Measurements from ENCODE around the gene LMAN2.
A peak's percentile ranks its signal among the peaks of the same experiment; 100 is the strongest.
"Not testable (repeated sequence)": the region's sequence is repeated elsewhere in the genome, so short reads cannot be mapped to it uniquely, and the experiment has no call there.

Gene LMAN2

DNA sequence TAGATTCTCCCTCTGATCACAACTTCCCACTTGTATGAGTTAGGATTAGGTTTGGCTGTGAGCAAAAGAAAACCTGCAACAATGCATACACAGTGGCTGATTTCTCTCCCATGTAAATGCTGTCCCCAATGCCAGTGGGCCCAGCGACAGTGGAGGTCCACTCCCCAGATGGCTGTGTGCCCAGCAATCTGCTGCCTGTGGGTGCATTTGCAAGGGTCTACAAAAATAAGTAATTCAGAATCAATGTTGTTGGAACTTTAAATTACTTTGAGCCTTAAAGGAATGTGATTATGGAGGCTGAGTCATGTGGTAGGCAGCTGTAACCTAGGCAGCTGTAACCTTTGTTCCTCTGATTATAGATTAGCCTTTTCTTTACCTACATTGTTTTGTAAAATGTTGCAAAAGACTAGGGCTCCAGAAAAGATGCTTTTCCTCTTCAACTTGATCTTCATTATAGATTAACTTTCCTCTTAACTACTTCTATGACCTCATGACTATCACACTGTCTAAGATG, 25.5 kb downstream of the LMAN2 start:
- no peak for DNase-seq

DNA sequence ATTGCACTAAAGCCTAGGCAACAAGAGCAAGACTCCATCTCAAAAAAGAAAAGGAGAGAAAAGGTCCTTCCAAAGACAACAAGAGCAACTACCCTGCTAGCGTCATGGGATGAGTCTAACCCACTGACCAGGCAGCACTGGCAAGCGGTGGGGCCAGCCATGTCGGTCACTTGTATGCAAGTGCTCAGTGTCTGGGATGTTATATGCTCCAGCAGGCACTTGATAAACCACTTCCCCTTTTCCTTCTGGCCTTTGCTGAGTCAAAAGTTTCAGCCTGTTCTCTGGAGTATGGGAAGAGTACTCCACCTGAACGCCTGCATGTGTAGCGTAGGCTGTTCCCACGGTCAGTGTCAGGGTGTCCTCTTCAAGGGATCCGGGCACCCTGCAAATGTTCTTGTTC, 30.6 kb downstream of the LMAN2 start:
- no peak for DNase-seq

DNA sequence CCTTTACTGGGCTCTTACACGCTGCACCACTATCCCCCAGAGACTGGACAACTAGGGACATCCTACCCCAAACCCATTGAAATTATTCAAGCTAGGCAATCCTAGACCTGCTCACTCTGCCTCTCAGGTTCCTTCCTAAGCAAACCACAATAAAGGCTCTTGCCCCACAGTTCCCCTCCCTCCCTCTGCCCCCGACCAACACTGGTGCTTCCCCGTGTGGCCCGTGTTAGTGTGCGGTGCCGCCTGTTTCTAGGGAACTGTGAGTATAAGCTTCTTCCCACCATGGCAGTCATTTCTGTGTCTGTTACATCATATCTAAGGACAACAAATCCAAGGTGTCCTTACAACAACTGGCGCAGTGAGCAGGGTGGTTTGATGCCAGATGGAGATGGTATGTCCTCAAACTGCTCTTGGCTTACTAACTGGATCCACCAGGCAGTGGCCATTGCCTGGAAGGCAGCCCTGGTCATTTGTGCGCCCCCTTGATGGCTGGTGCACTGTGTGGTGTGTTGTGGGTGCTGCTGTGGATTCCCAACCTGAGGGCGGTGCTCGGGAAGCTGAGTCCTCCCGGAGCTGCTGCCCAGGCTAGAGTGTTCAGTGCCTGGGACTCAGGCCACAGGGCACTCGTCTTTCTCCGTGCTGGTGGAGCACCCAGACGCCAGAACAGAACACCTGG, 31.4 kb downstream of the LMAN2 start:
- DNase-seq: no peak

DNA sequence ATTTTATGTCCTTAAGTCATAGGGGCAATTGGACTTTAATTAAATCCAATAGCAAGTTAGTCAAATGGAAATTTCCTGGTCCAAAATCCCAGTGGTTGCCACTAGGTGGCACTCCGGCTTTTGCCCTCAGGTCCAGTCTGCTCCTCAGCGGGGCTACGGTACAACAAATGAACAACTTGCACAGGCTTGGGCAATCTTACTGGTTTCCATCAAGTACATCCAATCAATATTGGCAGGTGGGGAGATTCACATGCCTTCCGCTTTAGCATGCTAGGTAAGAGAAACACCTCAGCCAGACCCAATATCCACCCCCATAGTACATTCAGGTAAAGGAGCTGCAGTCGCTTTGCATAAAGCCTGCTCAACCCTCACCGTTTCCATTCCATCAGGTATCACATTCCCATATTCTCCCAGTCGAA, 33.5 kb downstream of the LMAN2 start:
- DNase-seq: peak; percentile 75

DNA sequence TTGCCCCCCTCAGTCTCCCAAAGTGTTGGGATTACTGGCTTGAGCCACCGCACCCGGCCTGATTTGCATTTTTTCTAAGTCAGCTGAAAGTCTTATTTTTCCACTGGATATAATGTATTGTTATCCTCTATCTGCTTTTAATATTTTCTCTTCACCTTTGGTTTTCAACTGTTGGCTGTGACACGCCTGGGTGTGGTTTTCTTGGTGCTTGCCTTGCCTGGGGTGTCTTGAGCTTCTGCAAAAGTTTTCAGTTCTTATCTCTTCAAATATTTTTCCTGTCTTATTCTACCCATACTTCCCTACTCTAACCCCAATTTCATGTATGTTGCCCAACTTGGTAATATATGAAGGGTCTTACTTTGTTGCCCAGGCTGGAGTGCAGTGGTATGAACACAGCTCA, 35.5 kb downstream of the LMAN2 start:
- no peak for DNase-seq

DNA sequence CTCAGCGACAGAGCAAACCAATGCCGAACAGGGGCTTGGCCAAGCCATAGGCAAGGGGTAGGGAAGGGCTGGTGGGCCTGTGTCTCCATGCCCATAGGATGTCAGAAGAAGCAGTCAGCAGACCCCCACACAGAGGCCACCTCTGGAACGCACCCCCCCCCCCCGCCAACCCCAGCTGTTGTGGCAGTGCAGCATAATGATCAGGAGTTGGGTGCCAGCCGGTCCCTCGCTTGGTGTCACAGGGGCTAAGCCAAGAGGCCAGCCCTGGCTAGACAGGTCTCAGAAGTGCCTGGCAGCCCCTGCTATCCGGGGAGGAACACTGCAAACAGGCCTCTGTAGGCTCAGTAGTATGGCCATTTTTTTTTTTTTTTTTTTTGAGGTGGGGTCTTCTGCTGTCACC, 36.1 kb downstream of the LMAN2 start:
- DNase-seq: no peak

DNA sequence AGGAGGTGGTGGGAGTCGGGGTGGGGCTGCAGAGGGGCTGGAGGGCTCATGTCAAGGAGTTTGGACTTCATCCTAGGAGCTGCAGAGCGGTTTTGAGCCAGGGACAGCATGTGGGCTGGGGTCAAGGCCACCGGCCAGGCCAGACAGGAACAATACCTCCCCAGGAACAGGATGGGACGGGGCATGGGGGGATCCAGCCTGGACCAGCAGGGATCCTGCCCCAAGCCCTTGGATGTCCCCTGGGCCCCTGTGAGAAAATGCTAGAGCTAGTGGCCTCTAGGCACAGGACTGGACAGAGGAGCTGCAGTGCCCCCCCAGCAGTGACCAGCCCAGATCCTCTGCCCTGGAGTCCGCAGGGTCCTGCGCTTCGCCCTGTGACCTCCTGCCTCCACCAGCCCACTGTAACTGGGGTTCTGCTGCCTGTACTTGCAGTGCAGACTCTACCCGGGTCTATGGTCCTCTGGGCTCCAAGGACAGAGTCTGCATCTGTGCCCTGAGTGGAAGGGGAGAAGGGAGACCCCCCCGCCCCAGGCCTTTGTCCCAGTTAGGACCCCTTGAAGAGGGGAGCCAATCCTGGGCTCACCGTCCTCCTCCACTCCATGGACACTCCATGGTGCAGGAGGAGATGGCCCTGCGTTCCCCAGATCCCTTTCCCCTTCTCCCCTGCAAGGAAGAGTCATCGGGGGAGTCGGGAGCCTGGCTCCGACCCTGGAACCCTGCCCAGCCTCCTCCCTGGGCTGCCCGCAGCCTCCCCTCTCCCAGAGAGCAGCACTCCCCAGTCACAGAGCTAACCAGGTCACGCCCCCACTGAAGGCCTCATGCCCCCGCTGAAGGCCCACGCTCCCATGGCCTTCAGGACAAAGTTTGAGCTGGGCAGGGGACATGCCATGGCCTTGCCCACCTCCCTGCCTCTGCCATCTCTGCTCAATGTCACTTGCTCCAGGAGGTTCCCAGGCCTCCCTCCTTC, 36.8 kb downstream of the LMAN2 start:
- DNase-seq: no peak

DNA sequence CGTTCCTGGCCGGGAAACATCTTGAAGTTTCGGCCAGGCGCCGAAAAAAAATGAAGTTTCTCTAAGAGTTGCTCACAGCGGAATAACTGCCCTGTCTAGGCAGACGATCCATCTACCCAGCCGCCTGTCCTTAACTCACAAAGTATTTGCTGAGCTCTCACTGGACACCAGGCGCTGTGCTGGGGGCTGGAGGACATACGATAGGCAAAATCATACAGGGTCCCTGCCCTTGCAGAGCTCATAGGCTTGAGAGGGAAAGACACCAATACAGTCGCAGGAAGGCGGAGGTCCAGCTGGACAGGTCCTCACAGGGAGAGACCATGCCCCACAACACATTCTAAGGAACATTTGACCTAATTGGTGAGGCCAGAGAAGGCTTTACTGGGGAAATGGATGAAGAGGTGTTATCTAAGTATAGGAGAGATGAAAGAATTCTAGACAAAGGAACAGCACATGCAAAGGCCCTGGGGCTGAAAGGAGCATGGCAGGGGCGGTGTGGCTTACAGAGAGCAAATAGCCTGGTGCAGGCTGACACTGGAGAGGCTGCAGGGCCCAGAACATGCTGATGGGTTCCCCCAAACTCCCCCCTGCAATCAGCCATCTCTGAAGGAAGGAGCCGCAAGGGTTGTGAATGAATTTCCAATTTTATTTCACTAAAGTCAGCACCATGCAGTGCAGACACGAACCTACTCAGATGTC, 37.8 kb downstream of the LMAN2 start:
- no peak for DNase-seq

DNA sequence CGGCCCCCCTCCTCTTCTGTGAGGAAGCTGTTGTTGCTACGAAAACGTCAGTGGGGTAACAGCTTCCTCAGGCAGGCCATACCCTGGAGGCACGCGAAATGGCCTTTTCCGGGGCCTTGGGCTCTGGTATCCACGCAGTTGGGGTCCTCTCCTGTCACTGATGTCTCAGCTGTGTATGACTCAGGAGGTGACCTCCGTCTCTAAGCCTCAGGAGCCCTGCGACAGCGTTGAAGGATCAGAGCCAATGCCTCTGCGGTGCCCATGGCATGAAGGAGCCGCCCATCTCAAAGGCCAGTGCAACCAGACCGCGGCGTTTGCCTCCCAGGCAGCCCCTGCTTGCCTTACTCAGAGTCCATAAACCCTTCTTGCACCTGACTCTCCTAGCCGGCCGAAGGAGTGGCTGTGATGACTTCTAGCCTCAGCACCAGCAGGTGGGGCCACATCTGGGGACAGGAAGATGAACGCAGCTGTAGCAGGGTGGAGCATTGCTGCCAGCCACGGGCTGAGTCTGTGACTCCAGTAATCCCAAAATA, 38.8 kb downstream of the LMAN2 start:
- DNase-seq: no peak

DNA sequence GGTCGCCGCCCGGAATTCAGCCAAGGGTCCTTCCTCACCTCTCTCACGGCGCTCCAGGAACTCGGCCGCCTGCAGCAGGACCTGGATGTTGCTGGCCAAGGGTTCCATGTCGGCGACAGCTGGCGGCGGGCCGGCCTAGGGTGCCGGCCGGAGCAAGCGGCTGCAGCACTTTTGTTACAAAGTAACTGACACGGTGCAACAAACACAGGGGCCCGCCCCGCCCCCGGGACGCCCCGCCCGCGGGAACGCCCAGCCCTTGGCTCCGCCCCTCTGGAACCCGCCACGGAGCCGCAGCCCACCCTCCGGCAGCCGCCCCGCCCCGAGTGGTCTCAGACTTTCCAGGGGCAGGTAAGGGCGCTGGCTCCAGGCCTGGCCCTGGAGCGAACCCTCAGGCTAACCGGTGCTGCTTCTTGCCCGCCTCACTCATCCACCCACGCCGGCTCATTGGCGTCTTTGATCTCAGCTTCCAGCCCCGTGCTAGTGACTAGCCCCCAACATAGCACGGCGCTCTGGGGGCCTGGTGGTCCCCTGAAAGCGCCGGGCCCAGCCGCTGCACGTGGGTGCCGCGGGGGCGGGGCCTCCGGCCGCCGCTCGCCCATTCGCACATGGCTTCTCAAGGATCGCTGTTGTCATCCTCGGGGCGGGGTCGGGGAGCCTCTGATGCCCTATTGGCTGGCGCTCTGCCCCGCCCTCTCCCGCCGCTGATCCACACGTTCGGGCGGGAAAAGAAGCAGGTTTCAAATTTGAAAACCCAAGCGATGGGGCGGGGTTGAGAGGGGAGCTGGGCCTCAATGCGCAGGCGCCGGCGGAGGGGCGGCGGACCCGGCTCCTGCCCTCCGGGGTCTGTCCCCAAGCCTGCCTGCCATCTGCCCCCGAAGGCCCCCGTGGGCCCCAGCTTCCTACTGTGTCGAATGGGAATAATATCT, 39.5 kb downstream of the LMAN2 start, which contains the start of gene MXD3:
TSS of gene MXD3 (minus strand) at position 176 of the 926 bp plus-strand sequence. CDS start at position 108, 68 bp downstream.
- DNase-seq: peak; percentile 98

DNA sequence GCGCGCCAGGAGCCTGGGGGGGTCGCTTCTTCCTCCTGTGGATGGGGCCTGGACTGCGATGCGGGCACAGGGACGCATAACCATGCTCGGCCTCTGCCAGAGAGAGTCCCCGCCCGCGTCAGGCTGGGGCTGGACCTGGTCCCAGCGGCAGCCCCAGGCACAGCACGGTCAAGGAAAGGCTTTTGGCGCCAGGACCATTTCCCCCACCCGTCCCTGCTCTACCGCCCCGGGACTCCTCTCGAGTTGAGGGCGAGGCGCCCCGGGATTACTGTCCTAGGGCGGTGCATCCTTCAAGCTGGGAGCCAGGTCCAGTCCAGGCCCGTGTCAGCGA, 40.1 kb downstream of the LMAN2 start:
- DNase-seq: peak; percentile 55

DNA sequence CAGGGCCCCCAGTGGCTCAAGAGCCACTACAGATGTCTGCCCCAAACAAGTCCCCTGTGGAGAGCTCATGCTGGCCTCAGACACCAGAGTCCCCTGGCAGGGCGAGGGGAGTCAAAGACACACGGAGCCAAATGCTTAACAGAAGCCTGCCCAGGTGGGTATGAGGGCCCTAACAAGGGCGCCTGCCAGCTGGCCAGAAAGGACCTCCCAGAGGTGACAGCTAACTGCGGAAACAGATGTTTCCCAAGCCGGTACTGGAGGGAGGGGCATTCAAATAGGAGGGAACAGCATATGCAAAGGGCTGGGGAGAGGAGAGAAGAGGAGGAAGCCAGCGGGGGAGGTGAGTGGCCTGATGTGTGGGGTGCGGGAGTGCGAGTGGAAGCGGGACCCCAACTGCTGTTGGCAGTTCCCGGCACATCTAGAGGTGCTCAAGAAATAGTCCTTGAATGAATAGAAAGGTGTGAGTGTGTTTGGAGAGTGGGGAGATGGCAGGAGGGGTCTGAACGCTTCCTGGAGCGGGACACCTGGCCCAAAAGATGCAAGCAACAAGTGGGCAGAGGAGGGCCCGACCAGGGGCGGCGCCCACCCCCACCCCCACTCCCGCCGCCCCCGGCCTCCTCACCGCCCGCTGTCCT, 40.6 kb downstream of the LMAN2 start:
- peak; percentile 64 for DNase-seq

DNA sequence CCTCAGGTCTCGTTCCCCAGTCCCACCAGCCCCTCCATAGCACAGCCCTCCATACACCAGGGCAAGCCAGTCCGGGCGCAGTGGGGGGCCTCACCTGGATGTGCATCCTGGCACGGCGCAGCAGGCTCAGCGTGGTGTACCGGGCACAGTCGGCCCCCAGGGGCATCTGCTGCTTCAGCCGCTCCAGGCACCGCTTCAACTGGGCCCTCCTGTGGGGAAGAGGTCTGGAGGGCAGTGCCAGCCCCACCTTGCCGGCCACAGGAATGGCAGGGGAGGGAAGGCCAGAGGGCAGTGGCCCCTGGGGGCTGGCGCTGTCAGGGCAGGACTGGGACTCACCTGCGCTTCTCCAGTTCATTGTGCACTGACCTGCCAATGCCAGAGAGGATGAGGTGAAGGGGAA, 41.1 kb downstream of the LMAN2 start:
- no peak for DNase-seq

DNA sequence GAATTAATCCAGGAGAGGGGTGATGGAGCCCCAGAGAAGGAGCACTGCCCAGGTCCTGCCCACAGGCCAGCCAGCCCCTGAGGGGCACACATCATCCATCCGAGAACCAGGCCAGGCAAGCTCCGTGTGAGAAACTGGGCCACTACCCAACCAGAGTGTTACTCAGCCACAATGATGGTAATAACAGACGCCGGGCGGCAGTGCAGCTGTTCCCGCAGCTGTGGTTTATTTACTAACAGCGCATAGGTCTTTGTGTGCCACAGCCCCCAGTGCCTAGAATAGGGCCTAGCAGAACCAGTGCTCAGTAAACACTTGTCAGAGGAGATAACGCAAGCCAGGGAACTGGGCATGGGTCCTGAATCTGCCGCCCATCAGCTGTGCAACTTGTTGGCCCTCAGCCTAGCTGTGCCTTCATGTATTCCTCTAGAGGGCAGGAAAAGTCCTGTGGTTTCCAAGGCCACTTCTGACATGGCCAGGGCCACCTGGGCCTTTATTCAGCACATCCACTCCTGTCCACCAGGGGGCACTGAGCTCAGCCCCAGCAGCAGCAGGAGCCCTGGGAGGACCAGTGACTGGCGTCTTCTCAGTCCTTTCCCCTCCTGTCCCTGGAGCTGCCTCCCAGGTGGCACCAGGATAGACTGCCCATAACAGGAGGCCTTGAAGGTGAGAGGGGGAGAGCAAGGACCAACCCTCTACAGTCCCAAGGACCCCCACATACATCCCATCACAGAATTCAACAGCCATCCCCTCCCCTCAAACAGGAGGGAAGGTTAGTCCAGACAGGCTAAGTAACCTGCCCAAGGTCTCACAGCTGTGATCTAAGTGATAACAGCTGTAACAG, 41.9 kb downstream of the LMAN2 start:
- peak; percentile 74 for DNase-seq

DNA sequence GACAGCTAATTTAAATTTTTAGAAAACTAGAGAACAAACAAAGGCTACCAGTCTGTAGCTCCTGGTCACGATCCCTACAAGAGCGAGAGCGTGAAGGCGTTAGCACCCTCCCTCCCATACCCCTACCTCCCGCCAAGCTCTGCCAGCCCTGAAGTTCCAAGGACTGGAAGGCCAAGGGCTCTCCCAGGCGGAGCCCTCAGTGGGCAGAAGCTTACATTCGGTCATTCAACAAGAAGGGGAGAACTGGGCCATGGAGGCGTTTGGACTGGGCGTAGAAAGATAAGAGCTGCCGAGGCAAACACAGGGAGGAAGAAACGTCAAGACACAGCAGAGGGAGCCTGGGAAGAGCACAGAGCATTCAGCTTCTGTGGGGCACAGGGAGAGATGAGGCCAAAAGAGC, 42.7 kb downstream of the LMAN2 start:
- no peak for DNase-seq

DNA sequence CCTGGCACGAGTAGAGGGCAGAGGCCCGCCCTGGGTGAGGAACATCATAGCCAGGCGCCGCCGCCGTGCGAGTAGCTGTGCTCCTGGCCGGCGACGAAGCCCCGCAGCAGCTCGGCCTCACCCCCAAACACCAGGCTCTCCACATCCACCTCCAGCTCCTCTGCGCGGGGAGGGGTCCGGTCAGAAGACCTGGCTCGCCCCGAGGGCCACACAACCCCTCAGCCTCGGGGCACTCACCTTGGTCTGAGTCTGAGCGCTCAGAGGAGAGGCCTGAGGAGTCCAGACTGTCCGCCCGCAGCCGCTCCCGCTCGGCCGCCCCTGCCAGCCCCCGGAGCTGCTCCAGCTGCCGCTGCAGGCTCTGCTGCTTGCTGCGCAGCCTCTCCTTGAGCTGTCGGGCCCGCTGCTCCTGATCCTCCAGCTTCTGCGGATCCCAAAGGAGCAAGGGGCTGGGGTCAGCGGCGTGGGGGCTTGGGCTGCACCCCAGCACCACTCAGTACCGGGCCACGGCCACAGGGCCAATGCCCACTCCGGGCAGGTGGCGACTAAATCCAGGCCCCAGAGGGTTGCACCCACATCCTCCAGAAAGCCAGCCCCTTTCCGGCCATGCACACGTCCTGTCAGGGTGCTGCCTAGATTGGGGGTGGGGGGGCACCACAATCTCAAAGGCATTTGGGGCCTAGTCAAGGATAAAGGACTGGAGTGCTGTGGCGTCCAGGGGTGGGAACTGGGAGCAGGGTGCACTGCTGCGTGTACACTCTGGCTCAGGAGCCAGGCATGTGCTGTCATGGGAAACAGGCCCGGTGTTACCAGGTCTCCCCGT, 43.7 kb downstream of the LMAN2 start:
- no peak for DNase-seq

DNA sequence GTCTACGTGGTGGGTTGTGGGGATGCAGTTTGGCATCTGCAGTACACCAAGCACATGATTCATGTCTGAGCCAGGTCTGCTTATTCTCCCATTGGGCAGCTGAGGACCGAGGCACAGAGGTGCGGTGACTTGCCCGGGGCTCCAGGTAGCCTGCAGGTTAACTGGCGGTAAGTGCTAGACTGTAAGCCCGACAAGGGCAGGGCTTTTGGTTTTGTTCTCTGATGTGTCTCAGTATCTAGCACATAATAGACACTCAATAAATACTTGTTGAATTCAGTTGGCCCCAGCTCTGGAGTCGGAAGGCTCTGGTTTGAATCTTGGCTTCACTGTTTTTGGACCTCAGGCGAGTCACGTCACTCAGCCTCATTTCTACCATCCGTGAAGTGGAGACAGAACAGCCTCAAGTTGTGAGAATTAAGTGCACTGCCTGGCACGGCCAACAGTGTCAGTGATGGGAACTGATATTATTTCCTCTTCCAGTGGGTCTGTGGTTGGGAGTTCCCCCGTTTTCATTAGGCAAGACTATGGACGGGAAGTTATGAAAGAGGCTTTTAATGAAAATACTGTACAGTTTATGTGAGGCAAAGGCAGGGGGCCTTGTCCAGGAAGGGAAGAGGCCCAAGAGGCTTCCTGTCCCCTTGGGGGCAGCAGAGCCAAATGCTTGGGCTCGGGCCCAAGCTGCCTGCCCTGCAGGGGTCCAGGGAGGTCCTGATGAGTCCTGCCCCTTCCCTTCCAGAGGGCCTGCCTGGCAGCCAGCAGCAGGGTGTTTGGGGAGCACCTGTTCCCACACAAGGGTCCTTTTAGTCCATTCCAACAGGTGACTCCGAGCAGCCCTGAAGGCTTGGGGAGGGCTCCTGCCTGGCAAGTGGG, 44.6 kb downstream of the LMAN2 start:
- DNase-seq: no peak

DNA sequence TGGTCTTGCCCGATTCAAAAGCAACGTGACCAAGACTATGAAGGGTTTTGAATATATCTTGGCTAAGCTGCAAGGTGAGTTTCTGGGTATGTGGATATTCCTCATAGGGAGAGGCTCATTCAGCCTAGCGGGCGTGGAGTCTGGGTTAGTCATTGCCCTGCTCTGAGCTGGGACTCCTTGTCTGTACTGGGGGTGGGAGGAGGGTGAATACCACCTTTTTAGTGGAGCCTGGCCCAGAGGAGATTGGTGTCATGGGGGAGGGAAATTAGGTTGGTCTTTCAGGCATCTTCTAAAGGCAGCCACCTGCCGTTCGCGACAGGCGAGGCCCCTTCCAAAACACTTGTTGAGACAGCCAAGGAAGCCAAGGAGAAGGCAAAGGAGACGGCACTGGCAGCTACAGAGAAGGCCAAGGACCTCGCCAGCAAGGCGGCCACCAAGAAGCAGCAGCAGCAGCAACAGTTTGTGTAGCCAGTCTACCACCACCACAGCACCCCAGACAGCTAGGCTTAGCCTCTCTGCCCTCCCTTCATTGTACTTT, 45.3 kb downstream of the LMAN2 start:
- DNase-seq: not testable (repeated sequence)
